ENCODE data around the gene NELFE. TPM values are rescaled to one million over a fixed set of nuclear protein-coding genes. Genes with fewer than 3 reads are reported as not detected.

The NELFE gene
- total and polyA plus RNA-seq, 2 of the 13 experiments (the other 11 are each of a cell fraction or from before 2014, with no cell fraction given) = 51.3 to 69.8 TPM

DNA sequence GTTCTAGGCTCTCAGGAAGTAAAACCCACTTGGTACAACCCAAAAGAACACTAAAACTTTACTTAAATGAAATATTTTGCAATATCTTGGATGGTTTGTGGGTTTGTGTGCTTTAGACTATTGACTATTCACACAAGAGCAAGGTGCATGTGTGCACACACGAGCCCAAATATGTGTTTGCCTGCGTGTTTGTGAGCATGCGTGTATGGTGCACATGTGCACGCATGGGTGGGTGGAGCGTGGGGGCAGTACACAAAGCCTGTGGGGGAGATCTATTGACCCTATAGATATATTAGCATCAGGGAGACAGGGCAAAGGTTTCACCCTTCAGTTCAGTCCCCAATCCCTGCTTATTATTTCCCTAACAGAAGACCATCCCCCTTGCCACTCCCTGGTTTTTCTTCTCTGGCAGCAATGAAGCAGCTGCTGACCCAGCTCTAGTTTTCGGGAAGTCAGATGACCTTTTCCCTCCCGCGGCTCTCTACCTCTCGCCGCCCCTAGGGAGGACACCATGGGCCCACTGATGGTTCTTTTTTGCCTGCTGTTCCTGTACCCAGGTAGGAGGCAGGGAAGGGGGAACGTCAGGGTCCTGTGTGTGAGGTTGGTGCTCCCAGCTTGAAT is 31.4 kb downstream of the NELFE start, which contains the start of gene C2 (continued):
- TF ChIP-seq, protein P1, sequence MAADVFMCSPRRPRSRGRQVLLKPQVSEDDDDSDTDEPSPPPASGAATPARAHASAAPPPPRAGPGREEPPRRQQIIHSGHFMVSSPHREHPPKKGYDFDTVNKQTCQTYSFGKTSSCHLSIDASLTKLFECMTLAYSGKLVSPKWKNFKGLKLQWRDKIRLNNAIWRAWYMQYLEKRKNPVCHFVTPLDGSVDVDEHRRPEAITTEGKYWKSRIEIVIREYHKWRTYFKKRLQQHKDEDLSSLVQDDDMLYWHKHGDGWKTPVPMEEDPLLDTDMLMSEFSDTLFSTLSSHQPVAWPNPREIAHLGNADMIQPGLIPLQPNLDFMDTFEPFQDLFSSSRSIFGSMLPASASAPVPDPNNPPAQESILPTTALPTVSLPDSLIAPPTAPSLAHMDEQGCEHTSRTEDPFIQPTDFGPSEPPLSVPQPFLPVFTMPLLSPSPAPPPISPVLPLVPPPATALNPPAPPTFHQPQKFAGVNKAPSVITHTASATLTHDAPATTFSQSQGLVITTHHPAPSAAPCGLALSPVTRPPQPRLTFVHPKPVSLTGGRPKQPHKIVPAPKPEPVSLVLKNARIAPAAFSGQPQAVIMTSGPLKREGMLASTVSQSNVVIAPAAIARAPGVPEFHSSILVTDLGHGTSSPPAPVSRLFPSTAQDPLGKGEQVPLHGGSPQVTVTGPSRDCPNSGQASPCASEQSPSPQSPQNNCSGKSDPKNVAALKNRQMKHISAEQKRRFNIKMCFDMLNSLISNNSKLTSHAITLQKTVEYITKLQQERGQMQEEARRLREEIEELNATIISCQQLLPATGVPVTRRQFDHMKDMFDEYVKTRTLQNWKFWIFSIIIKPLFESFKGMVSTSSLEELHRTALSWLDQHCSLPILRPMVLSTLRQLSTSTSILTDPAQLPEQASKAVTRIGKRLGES (CRISPR knock-in tag; IDR thresholded peaks at IDR 0.05; ENCODE audit: borderline replicate concordance) = peak; percentile 34; the same call in 1 of the 2 replicates
- no peak for TF ChIP-seq XBP1 (CRISPR knock-in tag; IDR thresholded peaks at IDR 0.05)
- TF ChIP-seq ZZZ3 (CRISPR knock-in tag; IDR thresholded peaks at IDR 0.05; ENCODE audit: borderline replicate concordance) = no peak
- TF ChIP-seq HNRNPUL1 (IDR thresholded peaks at IDR 0.05; ENCODE audit: low read depth, low read length) = no peak
- TF ChIP-seq ZNF264 (CRISPR knock-in tag; IDR thresholded peaks at IDR 0.05) = no peak
- TF ChIP-seq DMAP1 (CRISPR knock-in tag; IDR thresholded peaks at IDR 0.05) = peak; percentile 93; the same call in 1 of the 2 replicates
- peak; percentile 39; the same call in 1 of the 2 replicates for TF ChIP-seq ZNF766 (CRISPR knock-in tag; IDR thresholded peaks at IDR 0.05; ENCODE audit: borderline replicate concordance)
- TF ChIP-seq ZNF772 (CRISPR knock-in tag; IDR thresholded peaks at IDR 0.05) = peak; percentile 93; the same call in 1 of the 2 replicates
- TF ChIP-seq, protein P2, sequence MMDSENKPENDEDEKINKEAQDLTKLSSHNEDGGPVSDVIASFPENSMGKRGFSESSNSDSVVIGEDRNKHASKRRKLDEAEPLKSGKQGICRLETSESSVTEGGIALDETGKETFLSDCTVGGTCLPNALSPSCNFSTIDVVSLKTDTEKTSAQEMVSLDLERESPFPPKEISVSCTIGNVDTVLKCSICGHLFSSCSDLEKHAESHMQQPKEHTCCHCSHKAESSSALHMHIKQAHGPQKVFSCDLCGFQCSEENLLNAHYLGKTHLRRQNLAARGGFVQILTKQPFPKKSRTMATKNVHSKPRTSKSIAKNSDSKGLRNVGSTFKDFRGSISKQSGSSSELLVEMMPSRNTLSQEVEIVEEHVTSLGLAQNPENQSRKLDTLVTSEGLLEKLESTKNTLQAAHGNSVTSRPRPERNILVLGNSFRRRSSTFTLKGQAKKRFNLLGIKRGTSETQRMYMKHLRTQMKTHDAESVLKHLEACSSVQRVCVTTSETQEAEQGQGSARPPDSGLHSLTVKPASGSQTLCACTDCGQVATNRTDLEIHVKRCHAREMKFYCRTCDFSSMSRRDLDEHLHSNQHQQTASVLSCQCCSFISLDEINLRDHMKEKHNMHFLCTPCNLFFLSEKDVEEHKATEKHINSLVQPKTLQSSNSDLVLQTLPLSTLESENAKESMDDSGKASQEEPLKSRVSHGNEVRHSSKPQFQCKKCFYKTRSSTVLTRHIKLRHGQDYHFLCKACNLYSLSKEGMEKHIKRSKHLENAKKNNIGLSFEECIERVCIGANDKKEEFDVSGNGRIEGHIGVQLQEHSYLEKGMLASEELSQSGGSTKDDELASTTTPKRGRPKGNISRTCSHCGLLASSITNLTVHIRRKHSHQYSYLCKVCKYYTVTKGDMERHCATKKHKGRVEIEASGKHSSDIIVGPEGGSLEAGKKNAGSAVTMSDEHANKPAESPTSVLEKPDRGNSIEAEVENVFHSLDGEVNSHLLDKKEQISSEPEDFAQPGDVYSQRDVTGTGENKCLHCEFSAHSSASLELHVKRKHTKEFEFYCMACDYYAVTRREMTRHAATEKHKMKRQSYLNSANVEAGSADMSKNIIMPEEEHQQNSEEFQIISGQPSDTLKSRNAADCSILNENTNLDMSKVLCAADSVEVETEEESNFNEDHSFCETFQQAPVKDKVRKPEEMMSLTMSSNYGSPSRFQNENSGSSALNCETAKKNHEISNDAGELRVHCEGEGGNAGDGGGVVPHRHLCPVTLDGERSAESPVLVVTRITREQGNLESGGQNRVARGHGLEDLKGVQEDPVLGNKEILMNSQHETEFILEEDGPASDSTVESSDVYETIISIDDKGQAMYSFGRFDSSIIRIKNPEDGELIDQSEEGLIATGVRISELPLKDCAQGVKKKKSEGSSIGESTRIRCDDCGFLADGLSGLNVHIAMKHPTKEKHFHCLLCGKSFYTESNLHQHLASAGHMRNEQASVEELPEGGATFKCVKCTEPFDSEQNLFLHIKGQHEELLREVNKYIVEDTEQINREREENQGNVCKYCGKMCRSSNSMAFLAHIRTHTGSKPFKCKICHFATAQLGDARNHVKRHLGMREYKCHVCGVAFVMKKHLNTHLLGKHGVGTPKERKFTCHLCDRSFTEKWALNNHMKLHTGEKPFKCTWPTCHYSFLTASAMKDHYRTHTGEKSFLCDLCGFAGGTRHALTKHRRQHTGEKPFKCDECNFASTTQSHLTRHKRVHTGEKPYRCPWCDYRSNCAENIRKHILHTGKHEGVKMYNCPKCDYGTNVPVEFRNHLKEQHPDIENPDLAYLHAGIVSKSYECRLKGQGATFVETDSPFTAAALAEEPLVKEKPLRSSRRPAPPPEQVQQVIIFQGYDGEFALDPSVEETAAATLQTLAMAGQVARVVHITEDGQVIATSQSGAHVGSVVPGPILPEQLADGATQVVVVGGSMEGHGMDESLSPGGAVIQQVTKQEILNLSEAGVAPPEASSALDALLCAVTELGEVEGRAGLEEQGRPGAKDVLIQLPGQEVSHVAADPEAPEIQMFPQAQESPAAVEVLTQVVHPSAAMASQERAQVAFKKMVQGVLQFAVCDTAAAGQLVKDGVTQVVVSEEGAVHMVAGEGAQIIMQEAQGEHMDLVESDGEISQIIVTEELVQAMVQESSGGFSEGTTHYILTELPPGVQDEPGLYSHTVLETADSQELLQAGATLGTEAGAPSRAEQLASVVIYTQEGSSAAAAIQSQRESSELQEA (CRISPR knock-in tag; IDR thresholded peaks at IDR 0.05; ENCODE audit: not compliant biosample characterization) = no peak
- TF ChIP-seq, protein P3, sequence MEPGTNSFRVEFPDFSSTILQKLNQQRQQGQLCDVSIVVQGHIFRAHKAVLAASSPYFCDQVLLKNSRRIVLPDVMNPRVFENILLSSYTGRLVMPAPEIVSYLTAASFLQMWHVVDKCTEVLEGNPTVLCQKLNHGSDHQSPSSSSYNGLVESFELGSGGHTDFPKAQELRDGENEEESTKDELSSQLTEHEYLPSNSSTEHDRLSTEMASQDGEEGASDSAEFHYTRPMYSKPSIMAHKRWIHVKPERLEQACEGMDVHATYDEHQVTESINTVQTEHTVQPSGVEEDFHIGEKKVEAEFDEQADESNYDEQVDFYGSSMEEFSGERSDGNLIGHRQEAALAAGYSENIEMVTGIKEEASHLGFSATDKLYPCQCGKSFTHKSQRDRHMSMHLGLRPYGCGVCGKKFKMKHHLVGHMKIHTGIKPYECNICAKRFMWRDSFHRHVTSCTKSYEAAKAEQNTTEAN (CRISPR knock-in tag; conservative IDR thresholded peaks at IDR 0.05) = peak; percentile 99
- TF ChIP-seq ZNF564 (CRISPR knock-in tag; IDR thresholded peaks at IDR 0.05) = no peak; the same call in 1 of the 2 replicates
- TF ChIP-seq ZNF10 (CRISPR knock-in tag; IDR thresholded peaks at IDR 0.05; ENCODE audit: borderline replicate concordance, low read depth) = no peak
- no peak for TF ChIP-seq ZNF44 (CRISPR knock-in tag; IDR thresholded peaks at IDR 0.05)
- TF ChIP-seq, protein P4, sequence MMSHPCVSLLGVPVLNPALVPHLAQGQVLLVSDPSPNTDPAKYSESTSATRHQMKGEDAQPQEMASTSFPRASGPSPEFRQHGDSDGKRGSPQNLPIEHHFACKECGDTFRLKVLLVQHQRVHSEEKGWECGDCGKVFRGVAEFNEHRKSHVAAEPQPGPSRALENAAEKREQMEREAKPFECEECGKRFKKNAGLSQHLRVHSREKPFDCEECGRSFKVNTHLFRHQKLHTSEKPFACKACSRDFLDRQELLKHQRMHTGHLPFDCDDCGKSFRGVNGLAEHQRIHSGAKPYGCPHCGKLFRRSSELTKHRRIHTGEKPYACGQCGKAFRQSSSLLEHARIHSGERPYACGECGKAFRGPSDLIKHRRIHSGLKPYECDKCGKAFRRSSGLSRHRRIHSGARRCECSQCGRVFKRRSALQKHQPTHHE (CRISPR knock-in tag; IDR thresholded peaks at IDR 0.05; ENCODE audit: borderline replicate concordance) = no peak
